Activated CD8-positive, alpha-beta memory T cell treated with anti-CD3 and anti-CD28 coated beads, Interleukin-2, amount 50 U/mL, for 48 hours (primary cell): ENCODE data around the gene DERL2.
"Not testable (repeated sequence)": the region's sequence is repeated elsewhere in the genome, so short reads cannot be mapped to it uniquely, and the experiment has no call there.

Experiments used
- DNase-seq: peaks from one replicate; pipeline ENCODE4 v3.0.0-alpha.2; 2020

Gene DERL2

GRCh38 chr17:5435781-5436315, 50.1 kb downstream of the DERL2 start:
- not testable (repeated sequence) for DNase-seq

- no peak for DNase-seq
These were observed 51.0 kb downstream of the DERL2 start for GRCh38 chr17:5434984-5435383.

GRCh38 chr17:5431949-5432556, 53.9 kb downstream of the DERL2 start:
- no peak for DNase-seq

- DNase-seq, result not testable (repeated sequence)
These were observed 54.7 kb downstream of the DERL2 start for GRCh38 chr17:5431234-5431633.

GRCh38 chr17:5430413-5430999, 55.5 kb downstream of the DERL2 start:
- no peak for DNase-seq

GRCh38 chr17:5429191-5429887, 56.6 kb downstream of the DERL2 start:
- DNase-seq, result no peak

GRCh38 chr17:5425826-5426225, 60.2 kb downstream of the DERL2 start:
- DNase-seq, result no peak

- DNase-seq, result no peak
These were observed 61.1 kb downstream of the DERL2 start for GRCh38 chr17:5424909-5425308.

GRCh38 chr17:5422505-5422904, 63.5 kb downstream of the DERL2 start:
- DNase-seq, result no peak
